Activated CD8-positive, alpha-beta memory T cell treated with anti-CD3 and anti-CD28 coated beads for 36 hours (primary cell): ENCODE measurements around the gene KLHL26. TPM values are rescaled to one million over a fixed set of nuclear protein-coding genes. Genes with fewer than 3 reads are reported as not detected.

Experiments used
- CTCF ChIA-PET: fragments of 350-600 bp; sonication (Branson Sonifier 250); formaldehyde crosslinking; loops from one replicate; lab custom pipeline; 2021; ENCODE audit warnings: antibody characterized with exemption; lab: Charles Lee
- POLR2A ChIA-PET: fragments of 350-600 bp; sonication (Branson Sonifier 250); formaldehyde crosslinking; loops from one replicate; lab custom pipeline; 2021; ENCODE audit warnings: antibody characterized with exemption; lab: Charles Lee
- total RNA-seq, 2 experiments: library from RNA; stranded (reverse); gene quantifications; one replicate each; pipeline ENCODE4 v1.2.3, GENCODE V29; 2021

KLHL26 gene
- total RNA-seq, 2 experiments from 2014 or later = 11.8 to 14.3 TPM

GRCh38 chr19:18697680-18698079, 60.9 kb downstream of the KLHL26 start:
- ChIA-PET CTCF (no interaction called here), POLR2A (no interaction called here)

GRCh38 chr19:18698321-18699167, 61.7 kb downstream of the KLHL26 start:
- POLR2A ChIA-PET = no interaction called here
- CTCF ChIA-PET = interaction anchor here (0.6 kb wide), 1 partner anchor 190 kb away, joined by 3 read pairs; no protein-coding TSS in a partner anchor

- CTCF ChIA-PET = interaction anchor here (0.6 kb wide), 1 partner anchor 189 kb away, joined by 3 read pairs; no protein-coding TSS in a partner anchor
- POLR2A ChIA-PET = no interaction called here
Measured at GRCh38 chr19:18699403-18700054, 62.7 kb downstream of the KLHL26 start.

- ChIA-PET POLR2A (interaction anchor here (0.5 kb wide), 1 partner anchor 272 kb away, joined by 7 read pairs; no protein-coding TSS in a partner anchor), CTCF (no interaction called here)
Measured at GRCh38 chr19:18700501-18701249, 63.8 kb downstream of the KLHL26 start.

GRCh38 chr19:18701250-18701608, 64.4 kb downstream of the KLHL26 start:
- CTCF ChIA-PET = no interaction called here
- POLR2A ChIA-PET = no interaction called here

GRCh38 chr19:18704054-18704453, 67.2 kb downstream of the KLHL26 start:
- POLR2A ChIA-PET = no interaction called here
- CTCF ChIA-PET = interaction anchor here (0.9 kb wide), 1 partner anchor 10 kb away, joined by 3 read pairs; no protein-coding TSS in a partner anchor

GRCh38 chr19:18704971-18705370, 68.1 kb downstream of the KLHL26 start:
- CTCF ChIA-PET = no interaction called here

GRCh38 chr19:18708452-18709231, 71.8 kb downstream of the KLHL26 start:
- POLR2A ChIA-PET = no interaction called here
- CTCF ChIA-PET = no interaction called here

More at GRCh38 chr19:18704971-18705370, 68.1 kb downstream of the KLHL26 start:
- POLR2A ChIA-PET = no interaction called here

GRCh38 chr19:18709546-18709945, 72.7 kb downstream of the KLHL26 start:
- CTCF ChIA-PET = no interaction called here
- POLR2A ChIA-PET = no interaction called here

GRCh38 chr19:18710186-18710585, 73.4 kb downstream of the KLHL26 start:
- POLR2A ChIA-PET = no interaction called here
- CTCF ChIA-PET = no interaction called here

- CTCF ChIA-PET = no interaction called here
- POLR2A ChIA-PET = no interaction called here
Measured at GRCh38 chr19:18710996-18711751, 74.3 kb downstream of the KLHL26 start.

- POLR2A ChIA-PET = no interaction called here
- CTCF ChIA-PET = no interaction called here
Measured at GRCh38 chr19:18711893-18712292, 75.1 kb downstream of the KLHL26 start.

- ChIA-PET POLR2A (no interaction called here), CTCF (no interaction called here)
Measured at GRCh38 chr19:18712981-18713380, 76.2 kb downstream of the KLHL26 start.

- ChIA-PET POLR2A (no interaction called here), CTCF (interaction anchor here (0.6 kb wide), 1 partner anchor 166 kb away, joined by 3 read pairs; no protein-coding TSS in a partner anchor)
Measured at GRCh38 chr19:18713550-18714117, 76.8 kb downstream of the KLHL26 start.

- CTCF ChIA-PET = no interaction called here
- POLR2A ChIA-PET = no interaction called here
Measured at GRCh38 chr19:18715416-18715815, 78.6 kb downstream of the KLHL26 start.

GRCh38 chr19:18716857-18717256, 80.0 kb downstream of the KLHL26 start:
- ChIA-PET CTCF (interaction anchor here (0.6 kb wide), 1 partner anchor 329 kb away, joined by 3 read pairs; no protein-coding TSS in a partner anchor), POLR2A (no interaction called here)

GRCh38 chr19:18717601-18718000, 80.8 kb downstream of the KLHL26 start:
- CTCF ChIA-PET = no interaction called here

GRCh38 chr19:18718015-18718526, 81.2 kb downstream of the KLHL26 start:
- POLR2A ChIA-PET = no interaction called here
- CTCF ChIA-PET = no interaction called here

More at GRCh38 chr19:18717601-18718000, 80.8 kb downstream of the KLHL26 start:
- POLR2A ChIA-PET = no interaction called here
